ENCODE data around the gene STOX2.
A peak's percentile ranks its signal among the peaks of the same experiment; 100 is the strongest.

The STOX2 gene

DNA sequence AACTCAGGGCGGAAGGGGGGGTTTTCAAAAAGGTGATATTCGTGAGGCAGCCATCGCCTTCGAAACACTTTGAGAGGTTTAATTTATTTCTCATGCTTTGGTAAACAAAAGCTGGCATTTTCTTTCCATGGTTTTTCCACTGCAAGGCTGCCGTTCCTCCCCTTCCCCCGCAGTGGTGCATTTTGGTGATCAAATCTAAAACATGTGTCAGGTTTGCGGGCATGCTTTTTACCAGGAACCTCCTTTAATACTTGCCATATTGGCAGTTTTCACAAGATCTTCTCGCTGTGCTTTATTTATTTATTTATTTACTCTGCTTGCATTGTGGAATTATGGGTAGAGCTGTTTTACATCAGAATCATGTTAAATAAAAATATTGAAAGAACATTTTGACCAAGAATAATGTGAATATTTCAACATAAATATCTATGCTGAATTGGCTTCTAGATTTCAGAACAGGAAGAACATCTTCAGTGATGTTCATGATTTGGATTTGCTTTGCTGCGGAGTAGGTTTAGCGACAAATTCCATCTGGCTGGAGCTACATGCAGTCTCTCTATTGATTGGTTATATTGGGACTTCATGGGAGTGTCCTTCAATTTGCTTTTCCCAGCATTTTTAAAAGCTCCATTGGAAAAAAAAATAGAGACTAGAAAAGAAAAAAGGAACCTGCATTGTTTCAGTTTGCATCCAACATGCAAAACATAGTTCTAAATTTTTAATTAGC lies 54.4 kb downstream of the STOX2 start:
- Histone ChIP-seq H3K4me3 (ENCODE audit: low read depth in 1 of 5, low read length in 5 of 5) (peak overlapping the region; percentile 24 to 70 (median 52)), H3K9me3 (ENCODE audit: control insufficient read depth in 5 of 5, low read length in 5 of 5) (no peaks in the 10 kb centered on the region), H3K4me1 (ENCODE audit: control insufficient read depth in 5 of 5, insufficient read depth in 5 of 5, low read length in 5 of 5) (peaks cover 3 to 17% (median 13%) of the 10 kb centered on the region in 5 donors), H3K9ac (ENCODE audit: low read length in 5 of 5) (no peak overlapping the region), H3K27ac (ENCODE audit: low read depth, low read length) (no peak overlapping the region), H3K27me3 (ENCODE audit: control insufficient read depth in 5 of 5, insufficient read depth in 4 of 5, low read length in 5 of 5) (no peaks in the 10 kb centered on the region), H3K36me3 (ENCODE audit: control insufficient read depth in 5 of 5, insufficient read depth in 5 of 5, low read length in 5 of 5) (no peaks in the 10 kb centered on the region)

DNA sequence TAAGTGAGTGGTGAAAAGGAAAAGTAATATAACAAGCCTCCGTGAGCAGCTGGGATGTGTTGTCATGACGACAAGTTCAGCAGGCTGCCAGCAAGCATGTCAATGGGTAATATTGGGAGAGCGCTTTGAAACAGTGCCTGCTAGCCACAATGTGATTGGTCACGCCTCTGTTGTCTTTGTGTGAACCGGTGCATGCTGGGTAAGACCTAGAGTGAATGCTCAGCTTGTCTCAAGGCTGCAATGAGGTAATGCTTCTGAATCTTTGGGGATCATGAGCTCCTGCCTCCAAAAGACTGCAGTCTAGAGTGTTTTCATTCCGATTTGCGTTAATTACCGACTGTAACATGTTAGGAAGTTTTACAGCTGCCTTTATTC lies 54.9 kb downstream of the STOX2 start:
- no peak overlapping the region for H3K27ac ChIP-seq (ENCODE audit: low read depth, low read length)
- peak overlapping the region; percentile 24 to 70 (median 52) for H3K4me3 ChIP-seq (ENCODE audit: low read depth in 1 of 5, low read length in 5 of 5)

DNA sequence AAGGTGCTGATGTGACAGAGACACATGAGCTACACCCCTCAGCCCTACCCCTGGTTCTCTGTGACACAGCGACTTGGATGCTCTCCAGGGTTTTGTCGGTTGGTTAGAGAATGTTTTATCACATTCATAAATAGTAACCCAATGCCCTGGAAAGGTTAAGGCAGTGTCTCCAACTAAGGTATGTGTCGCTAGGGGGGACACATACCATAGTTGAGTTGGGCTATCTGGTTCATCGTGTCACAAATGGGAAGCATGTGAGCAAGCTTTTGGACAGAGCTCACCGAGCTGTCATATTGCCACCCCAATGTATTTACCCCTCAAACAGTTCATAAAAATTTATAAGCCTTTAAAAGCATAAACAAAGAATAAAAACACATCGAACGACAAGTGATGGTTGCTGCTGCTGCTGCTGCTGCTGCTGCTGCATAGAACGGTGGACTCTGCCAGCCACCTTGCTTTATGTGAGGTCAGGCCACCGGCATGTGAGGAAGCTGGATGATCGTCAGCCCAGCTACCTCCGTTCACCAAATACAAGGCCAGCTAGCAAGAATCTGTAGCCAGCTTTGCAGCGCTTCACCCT lies 55.9 kb downstream of the STOX2 start:
- Histone ChIP-seq H3K9me3 (ENCODE audit: control insufficient read depth in 5 of 5, low read length in 5 of 5) (no peaks in the 10 kb centered on the region), H3K36me3 (ENCODE audit: control insufficient read depth in 5 of 5, insufficient read depth in 5 of 5, low read length in 5 of 5) (no peaks in the 10 kb centered on the region), H3K4me3 (ENCODE audit: low read depth in 1 of 5, low read length in 5 of 5) (no peak overlapping the region), H3K27me3 (ENCODE audit: control insufficient read depth in 5 of 5, insufficient read depth in 4 of 5, low read length in 5 of 5) (no peaks in the 10 kb centered on the region), H3K27ac (ENCODE audit: low read depth, low read length) (no peak overlapping the region), H3K4me1 (ENCODE audit: control insufficient read depth in 5 of 5, insufficient read depth in 5 of 5, low read length in 5 of 5) (peaks cover 3 to 17% (median 13%) of the 10 kb centered on the region in 5 donors), H3K9ac (ENCODE audit: low read length in 5 of 5) (no peak overlapping the region)

More for the DNA sequence above, 54.9 kb downstream of the STOX2 start:
- H3K36me3 ChIP-seq (ENCODE audit: control insufficient read depth in 5 of 5, insufficient read depth in 5 of 5, low read length in 5 of 5): no peaks in the 10 kb centered on the region
- H3K9me3 ChIP-seq (ENCODE audit: control insufficient read depth in 5 of 5, low read length in 5 of 5): no peaks in the 10 kb centered on the region
- H3K9ac ChIP-seq (ENCODE audit: low read length in 5 of 5): peak overlapping the region in 1 of 5 donors; percentile 48
- H3K27me3 ChIP-seq (ENCODE audit: control insufficient read depth in 5 of 5, insufficient read depth in 4 of 5, low read length in 5 of 5): no peaks in the 10 kb centered on the region
- H3K4me1 ChIP-seq (ENCODE audit: control insufficient read depth in 5 of 5, insufficient read depth in 5 of 5, low read length in 5 of 5): peaks cover 3 to 17% (median 13%) of the 10 kb centered on the region in 5 donors

DNA sequence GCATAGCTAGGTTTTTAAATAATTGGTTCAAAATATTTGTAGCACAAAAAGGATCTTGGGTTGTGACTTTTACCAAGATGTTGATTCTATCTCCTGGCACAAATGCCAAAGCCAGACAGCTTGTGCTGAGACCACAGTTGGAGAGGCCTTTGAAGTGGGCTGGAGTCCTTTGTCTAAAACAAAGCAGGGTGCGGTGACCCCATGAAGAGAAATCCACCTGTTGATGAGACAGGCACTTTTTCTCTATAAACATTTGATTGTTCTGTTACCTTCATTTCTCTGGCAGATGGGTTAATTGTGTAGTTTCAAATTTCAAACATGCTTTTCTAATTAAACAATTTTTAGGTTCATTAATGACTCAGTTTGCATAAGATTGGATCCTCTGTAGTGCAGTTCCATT lies 56.7 kb downstream of the STOX2 start:
- Histone ChIP-seq H3K9me3 (ENCODE audit: control insufficient read depth in 5 of 5, low read length in 5 of 5) (no peaks in the 10 kb centered on the region), H3K36me3 (ENCODE audit: control insufficient read depth in 5 of 5, insufficient read depth in 5 of 5, low read length in 5 of 5) (no peaks in the 10 kb centered on the region), H3K4me1 (ENCODE audit: control insufficient read depth in 5 of 5, insufficient read depth in 5 of 5, low read length in 5 of 5) (peaks cover 3 to 17% (median 13%) of the 10 kb centered on the region in 5 donors), H3K9ac (ENCODE audit: low read length in 5 of 5) (no peak overlapping the region), H3K27me3 (ENCODE audit: control insufficient read depth in 5 of 5, insufficient read depth in 4 of 5, low read length in 5 of 5) (no peaks in the 10 kb centered on the region), H3K4me3 (ENCODE audit: low read depth in 1 of 5, low read length in 5 of 5) (no peak overlapping the region), H3K27ac (ENCODE audit: low read depth, low read length) (no peak overlapping the region)

DNA sequence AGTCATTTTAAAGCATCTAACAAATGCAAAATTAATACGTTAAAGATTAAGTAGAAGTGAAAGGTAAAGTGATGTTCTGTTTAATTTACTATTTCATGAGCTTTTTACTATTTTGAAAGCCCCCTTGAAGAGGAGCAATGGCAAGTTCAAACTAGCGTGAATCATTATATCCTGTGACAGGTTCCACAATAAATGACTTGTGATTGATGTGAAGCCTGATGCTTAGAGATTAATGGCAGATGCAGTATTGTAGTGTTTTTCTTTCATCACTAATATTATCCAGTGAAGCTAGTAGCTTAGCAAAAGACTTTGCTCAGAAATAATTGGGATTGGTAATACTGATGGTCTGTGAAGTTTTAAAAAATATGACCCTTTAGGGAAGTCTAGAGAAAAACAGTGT lies 57.3 kb downstream of the STOX2 start:
- no peak overlapping the region for H3K9ac ChIP-seq (ENCODE audit: low read length in 5 of 5)
- no peak overlapping the region for H3K27ac ChIP-seq (ENCODE audit: low read depth, low read length)
- H3K36me3 ChIP-seq (ENCODE audit: control insufficient read depth in 5 of 5, insufficient read depth in 5 of 5, low read length in 5 of 5): no peaks in the 10 kb centered on the region
- H3K9me3 ChIP-seq (ENCODE audit: control insufficient read depth in 5 of 5, low read length in 5 of 5): no peaks in the 10 kb centered on the region
- no peaks in the 10 kb centered on the region for H3K27me3 ChIP-seq (ENCODE audit: control insufficient read depth in 5 of 5, insufficient read depth in 4 of 5, low read length in 5 of 5)
- H3K4me3 ChIP-seq (ENCODE audit: low read depth in 1 of 5, low read length in 5 of 5): no peak overlapping the region
- peaks cover 3 to 17% (median 13%) of the 10 kb centered on the region in 5 donors for H3K4me1 ChIP-seq (ENCODE audit: control insufficient read depth in 5 of 5, insufficient read depth in 5 of 5, low read length in 5 of 5)

DNA sequence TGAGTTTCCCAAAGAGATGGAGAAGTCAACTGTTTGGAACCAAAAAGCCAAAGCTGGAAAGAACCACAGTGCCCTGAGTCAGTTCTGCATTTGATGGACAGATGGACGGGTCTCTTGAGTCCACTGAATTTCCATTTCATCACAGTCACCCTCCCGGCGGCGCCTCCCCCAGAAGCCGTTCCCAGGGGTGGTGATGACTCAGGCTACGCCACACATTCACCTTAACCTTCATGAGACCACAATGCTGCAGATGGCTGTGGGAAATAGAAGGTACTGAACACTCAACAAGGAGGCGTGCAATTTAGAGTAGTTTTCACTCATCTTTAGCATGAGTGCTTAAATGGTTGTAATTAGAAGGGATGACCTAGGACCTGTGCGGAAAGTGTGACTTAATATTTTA lies 61.3 kb downstream of the STOX2 start:
- Histone ChIP-seq H3K27me3 (ENCODE audit: control insufficient read depth in 5 of 5, insufficient read depth in 4 of 5, low read length in 5 of 5) (no peaks in the 10 kb centered on the region), H3K9ac (ENCODE audit: low read length in 5 of 5) (no peak overlapping the region), H3K4me1 (ENCODE audit: control insufficient read depth in 5 of 5, insufficient read depth in 5 of 5, low read length in 5 of 5) (peaks cover 0 to 3% (median 0%) of the 10 kb centered on the region in 5 donors), H3K9me3 (ENCODE audit: control insufficient read depth in 5 of 5, low read length in 5 of 5) (no peaks in the 10 kb centered on the region), H3K4me3 (ENCODE audit: low read depth in 1 of 5, low read length in 5 of 5) (no peak overlapping the region), H3K27ac (ENCODE audit: low read depth, low read length) (no peak overlapping the region), H3K36me3 (ENCODE audit: control insufficient read depth in 5 of 5, insufficient read depth in 5 of 5, low read length in 5 of 5) (no peaks in the 10 kb centered on the region)

DNA sequence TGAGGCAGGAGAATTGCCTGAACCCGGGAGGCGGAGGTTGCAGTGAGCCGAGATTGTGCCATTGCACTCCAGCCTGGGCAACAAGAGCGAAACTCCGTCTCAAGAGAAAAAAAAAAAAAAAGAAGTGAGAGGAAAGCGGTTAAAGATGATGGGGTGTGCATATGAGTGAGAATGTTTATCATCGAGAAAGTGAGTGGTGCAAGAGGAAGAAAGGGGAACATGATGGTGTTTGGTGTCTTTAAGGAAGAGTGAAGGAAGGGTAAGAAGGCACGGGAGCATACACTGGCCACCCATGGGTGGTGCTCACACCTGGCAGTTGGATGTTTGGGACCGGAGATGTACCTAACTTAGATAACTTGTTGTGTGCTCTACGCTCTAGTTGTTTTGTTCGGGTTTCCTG lies 62.2 kb downstream of the STOX2 start:
- Histone ChIP-seq H3K9me3 (ENCODE audit: control insufficient read depth in 5 of 5, low read length in 5 of 5) (no peaks in the 10 kb centered on the region), H3K36me3 (ENCODE audit: control insufficient read depth in 5 of 5, insufficient read depth in 5 of 5, low read length in 5 of 5) (no peaks in the 10 kb centered on the region), H3K4me1 (ENCODE audit: control insufficient read depth in 5 of 5, insufficient read depth in 5 of 5, low read length in 5 of 5) (peaks cover 0 to 6% (median 0%) of the 10 kb centered on the region in 5 donors), H3K4me3 (ENCODE audit: low read depth in 1 of 5, low read length in 5 of 5) (no peak overlapping the region), H3K9ac (ENCODE audit: low read length in 5 of 5) (no peak overlapping the region), H3K27me3 (ENCODE audit: control insufficient read depth in 5 of 5, insufficient read depth in 4 of 5, low read length in 5 of 5) (peaks cover 0 to 2% (median 0%) of the 10 kb centered on the region in 5 donors), H3K27ac (ENCODE audit: low read depth, low read length) (no peak overlapping the region)

DNA sequence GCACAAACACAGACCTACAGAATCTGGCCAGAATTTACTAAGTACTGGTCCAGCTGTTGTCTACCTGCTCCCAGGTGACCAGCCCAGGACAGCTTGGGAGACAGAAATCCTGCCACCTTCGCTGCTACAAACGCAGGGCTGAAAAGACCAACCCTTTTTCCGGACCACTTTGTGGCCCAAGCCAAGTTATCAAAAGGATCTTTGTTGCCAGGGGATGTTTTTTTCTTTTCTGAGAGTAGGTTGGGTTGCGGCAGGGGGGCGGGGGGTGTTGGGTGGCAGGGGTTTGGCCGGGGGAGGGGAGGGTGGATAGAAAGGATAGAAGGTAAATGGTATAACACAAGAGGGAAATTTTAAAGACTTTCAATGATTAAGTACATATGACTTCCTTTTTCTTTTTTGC lies 63.4 kb downstream of the STOX2 start:
- H3K9ac ChIP-seq (ENCODE audit: low read length in 5 of 5): no peak overlapping the region
- peaks cover 0 to 6% (median 0%) of the 10 kb centered on the region in 5 donors for H3K4me1 ChIP-seq (ENCODE audit: control insufficient read depth in 5 of 5, insufficient read depth in 5 of 5, low read length in 5 of 5)
- H3K4me3 ChIP-seq (ENCODE audit: low read depth in 1 of 5, low read length in 5 of 5): no peak overlapping the region
- peaks cover 0 to 2% (median 0%) of the 10 kb centered on the region in 5 donors for H3K27me3 ChIP-seq (ENCODE audit: control insufficient read depth in 5 of 5, insufficient read depth in 4 of 5, low read length in 5 of 5)
- H3K27ac ChIP-seq (ENCODE audit: low read depth, low read length): no peak overlapping the region
- no peaks in the 10 kb centered on the region for H3K36me3 ChIP-seq (ENCODE audit: control insufficient read depth in 5 of 5, insufficient read depth in 5 of 5, low read length in 5 of 5)
- H3K9me3 ChIP-seq (ENCODE audit: control insufficient read depth in 5 of 5, low read length in 5 of 5): no peaks in the 10 kb centered on the region

DNA sequence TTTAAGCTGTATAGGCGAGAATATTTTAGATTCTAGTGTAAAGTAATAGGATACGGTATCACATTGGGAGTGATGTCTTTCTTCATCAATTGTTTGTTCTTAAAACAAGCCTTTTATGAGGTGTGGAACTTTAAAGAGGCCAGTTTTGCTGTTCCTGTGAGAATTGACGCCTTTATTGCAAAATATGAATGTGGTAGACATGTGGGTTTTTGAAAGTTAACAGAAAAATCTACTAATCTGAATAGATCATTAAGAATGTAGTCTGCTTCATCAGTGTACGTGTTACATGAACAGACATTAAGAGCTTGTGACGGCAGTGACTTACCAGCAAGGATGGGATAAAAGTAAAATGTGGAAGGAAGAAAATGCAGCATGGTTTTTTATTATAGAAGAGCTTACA lies 63.8 kb downstream of the STOX2 start:
- Histone ChIP-seq H3K27me3 (ENCODE audit: control insufficient read depth in 5 of 5, insufficient read depth in 4 of 5, low read length in 5 of 5) (peaks cover 0 to 2% (median 0%) of the 10 kb centered on the region in 5 donors), H3K9ac (ENCODE audit: low read length in 5 of 5) (no peak overlapping the region), H3K4me1 (ENCODE audit: control insufficient read depth in 5 of 5, insufficient read depth in 5 of 5, low read length in 5 of 5) (peaks cover 0 to 6% (median 0%) of the 10 kb centered on the region in 5 donors), H3K9me3 (ENCODE audit: control insufficient read depth in 5 of 5, low read length in 5 of 5) (peaks cover 0 to 2% (median 0%) of the 10 kb centered on the region in 5 donors), H3K36me3 (ENCODE audit: control insufficient read depth in 5 of 5, insufficient read depth in 5 of 5, low read length in 5 of 5) (no peaks in the 10 kb centered on the region), H3K4me3 (ENCODE audit: low read depth in 1 of 5, low read length in 5 of 5) (no peak overlapping the region), H3K27ac (ENCODE audit: low read depth, low read length) (no peak overlapping the region)

DNA sequence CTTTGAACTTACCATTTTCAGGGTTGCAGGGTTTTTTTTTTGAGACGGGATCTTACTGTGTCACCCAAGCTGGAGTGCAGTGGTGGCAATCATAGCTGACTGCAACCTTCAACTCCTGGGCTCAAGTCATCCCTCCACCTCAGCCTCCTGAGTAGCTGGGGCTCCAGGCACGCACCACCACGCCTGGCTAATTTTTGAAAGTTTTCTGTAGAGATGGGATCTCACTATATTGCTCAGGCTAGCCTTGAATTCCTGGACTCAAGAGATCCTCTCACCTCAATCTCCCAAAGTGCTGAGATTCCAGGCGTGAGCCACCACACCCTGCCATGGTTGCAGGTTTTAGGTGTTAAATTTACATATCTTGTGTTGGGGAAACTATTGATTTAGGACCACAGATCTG lies 64.5 kb downstream of the STOX2 start:
- Histone ChIP-seq H3K27me3 (ENCODE audit: control insufficient read depth in 5 of 5, insufficient read depth in 4 of 5, low read length in 5 of 5) (peaks cover 0 to 2% (median 0%) of the 10 kb centered on the region in 5 donors), H3K4me1 (ENCODE audit: control insufficient read depth in 5 of 5, insufficient read depth in 5 of 5, low read length in 5 of 5) (peaks cover 0 to 6% (median 0%) of the 10 kb centered on the region in 5 donors), H3K4me3 (ENCODE audit: low read depth in 1 of 5, low read length in 5 of 5) (no peak overlapping the region), H3K27ac (ENCODE audit: low read depth, low read length) (no peak overlapping the region), H3K9me3 (ENCODE audit: control insufficient read depth in 5 of 5, low read length in 5 of 5) (peaks cover 0 to 7% (median 2%) of the 10 kb centered on the region in 5 donors), H3K36me3 (ENCODE audit: control insufficient read depth in 5 of 5, insufficient read depth in 5 of 5, low read length in 5 of 5) (no peaks in the 10 kb centered on the region), H3K9ac (ENCODE audit: low read length in 5 of 5) (no peak overlapping the region)

Measured in subcutaneous abdominal adipose tissue (tissue), 5 donors.